Stimulated activated CD8-positive, alpha-beta memory T cell treated with anti-CD3 and anti-CD28 coated beads, Interleukin-2, amount 100 ng/mL, for 1 hour (primary cell): Measurements from ENCODE around the gene ADAM11.
"Not testable (repeated sequence)": the region's sequence is repeated elsewhere in the genome, so short reads cannot be mapped to it uniquely, and the experiment has no call there.

Experiments used
- DNase-seq, 2 donors: peaks; one replicate each; pipeline ENCODE4 v3.0.0-alpha.2; 2020; ENCODE audit warnings: low read depth in 2 of 2

ADAM11 gene

GRCh38 chr17:44758414-44759085, at the start of gene ADAM11:
Gene ADAM11 (plus strand): TSS chr17:44758988. CDS start chr17:44759200, 212 bp downstream.
- DNase-seq, result no peak

- DNase-seq, result no peak
These were observed 39.3 kb upstream of the ADAM11 start for GRCh38 chr17:44719444-44719843.

- DNase-seq, result no peak
These were observed 36.5 kb upstream of the ADAM11 start for GRCh38 chr17:44722254-44722653.

- DNase-seq, result not testable (repeated sequence)
These were observed 32.7 kb upstream of the ADAM11 start for GRCh38 chr17:44726121-44726520.

GRCh38 chr17:44733753-44734152, 25.0 kb upstream of the ADAM11 start:
- no peak for DNase-seq

GRCh38 chr17:44734272-44734671, 24.5 kb upstream of the ADAM11 start:
- DNase-seq, result no peak

GRCh38 chr17:44736551-44737240, 22.1 kb upstream of the ADAM11 start:
- no peak for DNase-seq

- no peak for DNase-seq
These were observed 20.4 kb upstream of the ADAM11 start for GRCh38 chr17:44738214-44738906.

GRCh38 chr17:44741316-44741715, 17.5 kb upstream of the ADAM11 start:
- DNase-seq, result no peak

- DNase-seq, result no peak
These were observed 13.5 kb upstream of the ADAM11 start for GRCh38 chr17:44745301-44745700.

- DNase-seq, result not testable (repeated sequence)
These were observed 13.1 kb upstream of the ADAM11 start for GRCh38 chr17:44745738-44746137.

- DNase-seq, result no peak
These were observed 11.2 kb upstream of the ADAM11 start for GRCh38 chr17:44747566-44747965.

- no peak for DNase-seq
These were observed 9.5 kb upstream of the ADAM11 start for GRCh38 chr17:44749076-44749979.

GRCh38 chr17:44749980-44750318, 8.8 kb upstream of the ADAM11 start:
- no peak for DNase-seq

GRCh38 chr17:44751331-44751730, 7.5 kb upstream of the ADAM11 start:
- no peak for DNase-seq

GRCh38 chr17:44751806-44752205, 7.0 kb upstream of the ADAM11 start:
- DNase-seq, result no peak

- no peak for DNase-seq
These were observed 5.6 kb upstream of the ADAM11 start for GRCh38 chr17:44752953-44753861.

- no peak for DNase-seq
These were observed 4.5 kb upstream of the ADAM11 start for GRCh38 chr17:44754276-44754675.

- DNase-seq, result not testable (repeated sequence)
These were observed 3.6 kb upstream of the ADAM11 start for GRCh38 chr17:44755180-44755579.

GRCh38 chr17:44757045-44757917, 1.5 kb upstream of the ADAM11 start:
- no peak for DNase-seq
